Common myeloid progenitor, CD34-positive (primary cell): ENCODE results near the gene ADGRV1.
"Not testable (repeated sequence)": the region's sequence is repeated elsewhere in the genome, so short reads cannot be mapped to it uniquely, and the experiment has no call there.

ENCODE experiments used
- CTCF ChIA-PET: fragments of 350-600 bp; sonication (Branson Sonifier 250); formaldehyde crosslinking; loops from one replicate; lab custom pipeline; 2021; ENCODE audit warnings: antibody characterized with exemption; lab: Charles Lee
- POLR2A ChIA-PET: fragments of 350-600 bp; sonication (Branson Sonifier 250); formaldehyde crosslinking; loops from one replicate; lab custom pipeline; 2021; ENCODE audit warnings: antibody characterized with exemption; lab: Charles Lee
- DNase-seq, 3 donors: peaks; one replicate each; pipeline versions ENCODE4 v3.0.0 to v3.0.0-alpha.2; 2013
- H3K27ac ChIP-seq, 2 experiments: 1 replicate in 1 of 2; 2 replicates in 1 of 2; pipeline ENCODE4 v1.7.0; 2013; ENCODE audit warnings: inconsistent platforms in 2 of 2, low read length in 2 of 2, mild to moderate bottlenecking in 2 of 2, low read depth in 1 of 2, moderate library complexity in 1 of 2; ENCODE audit not compliant: severe bottlenecking in 2 of 2, insufficient read depth in 1 of 2, poor library complexity in 1 of 2
- H3K27me3 ChIP-seq, 5 experiments: replicated peaks in 2 of 5; 1 replicate in 3 of 5; 2 replicates in 2 of 5; pipeline versions ENCODE4 v1.6.1 to v1.7.0; 2013; ENCODE audit warnings: low read length in 4 of 5, mild to moderate bottlenecking in 2 of 5, moderate library complexity in 2 of 5, inconsistent platforms in 1 of 5; ENCODE audit not compliant: insufficient read depth in 5 of 5, control insufficient read depth in 4 of 5
- H3K36me3 ChIP-seq, 4 experiments: 1 replicate in 2 of 4; 2 replicates in 2 of 4; pipeline versions ENCODE4 v1.6.1 to v1.7.0; 2013; ENCODE audit warnings: low read length in 3 of 4, control low read depth in 1 of 4, mild to moderate bottlenecking in 1 of 4; ENCODE audit not compliant: control insufficient read depth in 4 of 4, insufficient read depth in 4 of 4
- H3K4me1 ChIP-seq, 4 experiments: 1 replicate in 3 of 4; 2 replicates in 1 of 4; pipeline versions ENCODE4 v1.6.1 to v1.7.1; 2013; ENCODE audit warnings: low read length in 3 of 4, mild to moderate bottlenecking in 3 of 4, control low read depth in 1 of 4, inconsistent platforms in 1 of 4, moderate library complexity in 1 of 4; ENCODE audit not compliant: control insufficient read depth in 4 of 4, insufficient read depth in 4 of 4; ENCODE audit errors: control extremely low read depth in 1 of 4
- H3K4me3 ChIP-seq, 7 experiments: 1 replicate in 4 of 7; 2 replicates in 3 of 7; pipeline versions ENCODE4 v1.5.1 to v1.7.0; 2013; ENCODE audit warnings: mild to moderate bottlenecking in 7 of 7, low read length in 6 of 7, moderate library complexity in 6 of 7, inconsistent platforms in 2 of 7, low read depth in 2 of 7, control low read depth in 1 of 7; ENCODE audit not compliant: insufficient read depth in 4 of 7, control insufficient read depth in 1 of 7; ENCODE audit errors: extremely low read depth in 1 of 7
- H3K9me3 ChIP-seq, 5 experiments: 1 replicate in 4 of 5; 2 replicates in 1 of 5; pipeline versions ENCODE4 v1.6.1 to v1.7.1; 2013; ENCODE audit warnings: low read length in 4 of 5, mild to moderate bottlenecking in 2 of 5, inconsistent platforms in 1 of 5, low read depth in 1 of 5, moderate library complexity in 1 of 5; ENCODE audit not compliant: control insufficient read depth in 4 of 5, insufficient read depth in 2 of 5; ENCODE audit errors: control extremely low read depth in 1 of 5
- WGBS: methylation state at CpG from one replicate; pipeline ENCODE4 v1.1.5; 2013; ENCODE audit not compliant: insufficient coverage; 5-methylcytosine and 5-hydroxymethylcytosine counted together

Gene ADGRV1

DNA sequence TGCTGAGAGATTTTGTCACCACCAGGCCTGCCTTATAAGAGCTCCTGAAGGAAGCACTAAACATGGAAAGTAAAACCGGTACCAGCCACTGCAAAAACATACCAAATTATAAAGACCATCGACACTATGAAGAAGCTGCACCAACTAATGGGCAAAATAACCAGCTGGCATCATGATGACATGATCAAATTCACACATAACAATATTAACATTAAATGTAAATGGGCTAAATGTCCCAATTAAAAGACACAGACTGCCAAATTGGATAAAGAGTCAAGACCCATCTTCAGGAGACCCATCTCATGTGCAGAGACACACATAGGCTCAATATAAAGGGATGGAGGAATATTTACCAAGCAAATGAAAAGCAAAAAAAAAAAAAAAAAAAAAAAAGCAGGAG lies 238.3 kb downstream of the ADGRV1 start:
- H3K9me3 ChIP-seq, H3K27ac ChIP-seq, POLR2A ChIA-PET, H3K4me3 ChIP-seq, H3K4me1 ChIP-seq, H3K27me3 ChIP-seq, DNase-seq, H3K36me3 ChIP-seq: not testable (repeated sequence)
- no CpG with 5 or more reads among the region's 2 CpGs for WGBS
- CTCF ChIA-PET: interaction anchor here (2.1 kb wide), 1 partner anchor 13 kb away, joined by 8 read pairs; no protein-coding TSS in a partner anchor

DNA sequence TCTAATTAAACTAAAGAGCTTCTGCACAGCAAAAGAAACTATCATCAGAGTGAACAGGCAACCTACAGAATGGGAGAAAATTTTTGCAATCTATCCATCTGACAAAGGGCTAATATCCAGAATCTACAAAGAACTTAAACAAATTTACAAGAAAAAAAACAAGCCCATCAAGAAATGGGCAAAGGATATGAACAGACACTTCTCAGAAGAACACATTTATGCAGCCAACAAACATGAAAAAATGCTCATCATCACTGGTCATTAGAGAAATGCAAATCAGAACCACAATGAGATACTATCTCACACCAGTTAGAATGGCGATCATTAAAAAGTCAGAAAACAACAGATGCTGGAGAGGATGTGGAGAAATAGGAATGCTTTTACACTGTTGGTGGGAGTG lies 241.5 kb downstream of the ADGRV1 start:
- H3K4me3 ChIP-seq, H3K4me1 ChIP-seq, H3K9me3 ChIP-seq, H3K27ac ChIP-seq, H3K36me3 ChIP-seq, POLR2A ChIA-PET, H3K27me3 ChIP-seq, DNase-seq, CTCF ChIA-PET: not testable (repeated sequence)
- no CpG with 5 or more reads among the region's 1 CpG for WGBS

DNA sequence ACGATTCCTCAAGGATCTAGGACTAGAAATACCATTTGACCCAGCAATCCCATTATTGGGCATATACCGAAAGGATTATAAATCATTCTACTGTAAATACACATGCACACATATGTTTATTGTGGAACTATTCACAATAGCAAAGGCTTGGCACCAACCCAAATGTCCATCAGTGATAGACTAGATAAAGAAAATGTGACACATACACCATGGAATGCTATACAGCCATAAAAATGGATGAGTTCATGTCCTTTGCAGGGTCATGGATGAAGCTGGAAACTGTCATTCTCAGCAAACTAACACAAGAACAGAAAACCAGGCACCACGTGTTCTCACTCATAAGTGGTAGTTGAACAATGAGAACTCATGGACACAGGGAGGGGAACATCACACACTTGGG lies 241.9 kb downstream of the ADGRV1 start:
- H3K4me3 ChIP-seq, H3K27ac ChIP-seq, H3K36me3 ChIP-seq, H3K9me3 ChIP-seq, H3K4me1 ChIP-seq, DNase-seq, H3K27me3 ChIP-seq, POLR2A ChIA-PET, CTCF ChIA-PET: not testable (repeated sequence)
- 100% methylated on average over 1 of the region's 3 CpGs for WGBS

DNA sequence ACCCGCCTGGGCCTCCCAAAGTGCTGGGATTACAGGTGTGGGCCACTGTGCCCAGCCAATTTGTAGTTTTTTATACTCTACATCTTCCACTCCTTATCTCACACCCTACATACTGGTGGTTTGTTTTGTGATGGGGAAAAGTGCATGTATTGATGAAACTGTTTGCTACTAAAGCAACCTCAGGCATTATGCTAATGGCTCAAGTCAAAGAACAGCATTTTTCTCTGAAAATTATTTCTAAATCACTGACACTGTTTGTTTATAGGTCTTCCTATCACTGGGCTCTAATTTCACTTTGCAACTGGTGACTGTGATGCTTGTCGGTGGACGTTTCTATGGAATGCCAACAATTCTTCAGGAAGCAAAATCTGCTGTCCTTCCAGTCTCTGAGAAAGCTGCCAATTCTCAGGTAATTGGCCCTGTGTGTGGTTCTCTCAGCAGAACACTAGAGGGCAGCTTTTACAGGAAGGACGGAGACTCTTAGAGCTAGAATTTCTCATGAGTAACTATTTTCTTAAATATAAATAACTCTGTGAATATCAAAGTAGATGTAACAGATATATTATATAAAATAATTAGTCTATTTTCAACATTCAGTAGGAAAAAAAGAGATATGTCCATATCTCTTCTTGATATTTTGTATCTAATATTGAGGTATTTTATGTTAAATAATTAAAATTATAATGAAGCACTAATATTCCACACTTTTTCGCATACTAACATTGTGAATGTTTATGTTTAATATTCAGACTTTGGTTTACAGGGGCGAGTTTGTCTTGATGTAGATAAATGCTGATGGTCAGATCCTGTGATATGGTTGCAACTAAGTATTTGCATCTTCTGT lies 244.1 kb downstream of the ADGRV1 start:
- H3K27me3 ChIP-seq: no peaks in the 10 kb centered on the region
- no peaks in the 10 kb centered on the region for H3K9me3 ChIP-seq
- POLR2A ChIA-PET: no interaction called here
- H3K4me3 ChIP-seq: no peak overlapping the region
- no peak overlapping the region for H3K27ac ChIP-seq
- CTCF ChIA-PET: interaction anchor here (1.0 to 3.0 kb wide), 6 partner anchors 9 to 617 kb away, joined by 4 to 13 read pairs (median 6); no protein-coding TSS in a partner anchor
- DNase-seq: peak; percentile 25 to 53 (median 43)
- 5% methylated on average over 2 of the region's 6 CpGs for WGBS
- H3K4me1 ChIP-seq: no peaks in the 10 kb centered on the region
- H3K36me3 ChIP-seq: no peaks in the 10 kb centered on the region

DNA sequence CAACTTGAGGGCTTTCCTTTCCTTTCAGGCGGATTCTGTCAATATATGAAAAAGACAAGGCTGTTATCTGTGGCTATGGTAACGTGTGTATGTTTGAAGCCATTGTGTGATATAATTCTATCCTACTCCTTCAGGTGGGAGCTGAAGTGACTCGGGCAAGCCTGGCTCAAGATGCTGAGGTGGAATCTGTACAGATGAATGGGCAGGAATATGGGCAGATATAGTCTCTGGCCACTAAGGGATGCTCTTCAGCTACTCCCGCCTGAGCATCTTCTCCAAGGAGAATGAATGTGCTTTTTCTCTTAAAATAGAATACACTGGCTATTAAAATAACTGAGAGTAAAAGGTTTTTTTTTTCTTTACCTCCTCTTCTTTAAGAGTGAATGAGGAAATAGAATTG lies 244.8 kb downstream of the ADGRV1 start:
- H3K4me3 ChIP-seq: no peak overlapping the region
- no peaks in the 10 kb centered on the region for H3K36me3 ChIP-seq
- DNase-seq: no peak
- CTCF ChIA-PET: interaction anchor here (1.0 to 3.0 kb wide), 6 partner anchors 8 to 616 kb away, joined by 4 to 13 read pairs (median 6); no protein-coding TSS in a partner anchor
- WGBS: 93% methylated on average over 2 of the region's 4 CpGs
- H3K27me3 ChIP-seq: no peaks in the 10 kb centered on the region
- POLR2A ChIA-PET: no interaction called here
- no peaks in the 10 kb centered on the region for H3K9me3 ChIP-seq
- no peaks in the 10 kb centered on the region for H3K4me1 ChIP-seq
- H3K27ac ChIP-seq: no peak overlapping the region

DNA sequence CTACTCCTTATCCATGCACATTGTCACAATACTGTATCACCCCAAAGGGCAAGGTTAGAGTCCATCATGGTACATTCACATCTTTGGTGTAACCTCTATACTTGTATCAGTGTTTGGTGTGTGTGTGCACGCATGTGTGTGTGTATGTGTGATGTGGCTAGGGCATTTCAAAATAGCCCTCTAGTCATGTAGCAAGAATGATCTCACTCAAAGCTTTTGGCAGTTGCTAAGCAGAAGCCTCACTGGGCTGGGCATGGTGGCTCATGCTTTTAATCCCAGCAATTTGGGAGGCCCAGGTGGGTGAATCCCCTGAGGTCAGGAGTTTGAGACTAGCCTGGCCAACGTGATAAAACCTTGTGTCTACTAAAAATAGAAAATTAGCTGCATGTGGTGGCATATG lies 245.3 kb downstream of the ADGRV1 start:
- Histone ChIP-seq H3K27ac (no peak overlapping the region), H3K27me3 (no peaks in the 10 kb centered on the region), H3K4me3 (no peak overlapping the region), H3K36me3 (no peaks in the 10 kb centered on the region), H3K4me1 (no peaks in the 10 kb centered on the region), H3K9me3 (no peaks in the 10 kb centered on the region)
- POLR2A ChIA-PET: no interaction called here
- DNase-seq: peak in 1 of 3 donors; percentile 15
- 100% methylated on average over 1 of the region's 2 CpGs for WGBS
- CTCF ChIA-PET: interaction anchor here (1.4 to 3.0 kb wide), 4 partner anchors 10 to 62 kb away, joined by 3 to 12 read pairs (median 6); no protein-coding TSS in a partner anchor

DNA sequence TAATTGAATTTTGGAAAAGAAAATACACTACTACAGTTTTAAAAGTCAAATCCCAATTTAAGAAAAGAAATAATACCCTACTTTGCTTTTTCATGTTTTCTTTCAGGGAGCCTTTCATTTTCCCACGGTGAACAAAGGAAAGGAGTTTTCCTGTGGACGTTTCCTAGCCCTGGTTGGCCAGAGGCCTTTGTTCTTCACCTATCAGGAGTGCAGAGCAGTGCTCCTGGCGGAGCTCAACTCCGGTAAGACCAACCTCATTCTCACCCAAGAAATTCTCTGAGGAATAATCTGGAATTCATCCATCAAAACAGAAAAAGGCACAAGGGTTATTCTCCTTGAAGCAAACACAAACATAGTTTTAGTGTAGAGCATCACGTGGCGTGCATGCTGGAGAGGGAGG lies 248.9 kb downstream of the ADGRV1 start:
- Histone ChIP-seq H3K27me3 (peaks cover 0 to 4% (median 0%) of the 10 kb centered on the region in 5 experiments), H3K9me3 (no peaks in the 10 kb centered on the region), H3K4me1 (peaks cover 0 to 12% (median 2%) of the 10 kb centered on the region in 4 experiments), H3K36me3 (no peaks in the 10 kb centered on the region), H3K4me3 (no peak overlapping the region), H3K27ac (no peak overlapping the region)
- ChIA-PET POLR2A (no interaction called here), CTCF (no interaction called here)
- no peak for DNase-seq
- WGBS: 96% methylated on average over 6 of the region's 6 CpGs
